ENCODE data around the gene TNRC6B.
"Not testable (repeated sequence)": the region's sequence is repeated elsewhere in the genome, so short reads cannot be mapped to it uniquely, and the experiment has no call there.

TNRC6B gene

GRCh38 chr22:40348025-40348658 is 170.4 kb downstream of the TNRC6B start:
- no peak for DNase-seq (ENCODE audit: low read depth, low spot score)

GRCh38 chr22:40352763-40353162 is 175.0 kb downstream of the TNRC6B start:
- no peak for DNase-seq (ENCODE audit: low read depth, low spot score)

- no peak for DNase-seq (ENCODE audit: low read depth, low spot score)
Observed at GRCh38 chr22:40361100-40361499, 183.4 kb downstream of the TNRC6B start.

GRCh38 chr22:40363059-40363458 is 185.3 kb downstream of the TNRC6B start:
- DNase-seq (ENCODE audit: low read depth, low spot score) = no peak

- DNase-seq (ENCODE audit: low read depth, low spot score) = no peak
Observed at GRCh38 chr22:40364431-40364830, 186.7 kb downstream of the TNRC6B start.

GRCh38 chr22:40366068-40366467 is 188.3 kb downstream of the TNRC6B start:
- no peak for DNase-seq (ENCODE audit: low read depth, low spot score)

GRCh38 chr22:40367342-40367741 is 189.6 kb downstream of the TNRC6B start:
- no peak for DNase-seq (ENCODE audit: low read depth, low spot score)

- DNase-seq (ENCODE audit: low read depth, low spot score) = no peak
Observed at GRCh38 chr22:40368016-40368415, 190.3 kb downstream of the TNRC6B start.

GRCh38 chr22:40368836-40369235 is 191.1 kb downstream of the TNRC6B start:
- no peak for DNase-seq (ENCODE audit: low read depth, low spot score)

GRCh38 chr22:40374567-40374966 is 196.8 kb downstream of the TNRC6B start:
- no peak for DNase-seq (ENCODE audit: low read depth, low spot score)

- DNase-seq (ENCODE audit: low read depth, low spot score) = no peak
Observed at GRCh38 chr22:40376149-40376548, 198.4 kb downstream of the TNRC6B start.

GRCh38 chr22:40377931-40378330 is 200.2 kb downstream of the TNRC6B start:
- no peak for DNase-seq (ENCODE audit: low read depth, low spot score)

- DNase-seq (ENCODE audit: low read depth, low spot score) = not testable (repeated sequence)
Observed at GRCh38 chr22:40378448-40378847, 200.7 kb downstream of the TNRC6B start.

- no peak for DNase-seq (ENCODE audit: low read depth, low spot score)
Observed at GRCh38 chr22:40381461-40381860, 203.7 kb downstream of the TNRC6B start.

- DNase-seq (ENCODE audit: low read depth, low spot score) = no peak
Observed at GRCh38 chr22:40383905-40384304, 206.2 kb downstream of the TNRC6B start.

GRCh38 chr22:40385036-40385782 is 207.5 kb downstream of the TNRC6B start:
- no peak for DNase-seq (ENCODE audit: low read depth, low spot score)
